Embryonic facial prominence (tissue), 1 donor: ENCODE results near the gene CCDC9B.
A peak's percentile ranks its signal among the peaks of the same experiment; 100 is the strongest.

Experiments used
- DNase-seq: peaks from one replicate; pipeline ENCODE4 v3.0.0-alpha.2; 2016; ENCODE audit errors: extremely low spot score

Gene CCDC9B

GRCh38 chr15:40331026-40331425 is 9.7 kb downstream of the CCDC9B start:
- no peak for DNase-seq

GRCh38 chr15:40330368-40330836 is 10.3 kb downstream of the CCDC9B start:
- DNase-seq = no peak

- no peak for DNase-seq
Observed at GRCh38 chr15:40329804-40330203, 10.9 kb downstream of the CCDC9B start.

- no peak for DNase-seq
Observed at GRCh38 chr15:40328751-40329150, 12.0 kb downstream of the CCDC9B start.

GRCh38 chr15:40328176-40328575 is 12.6 kb downstream of the CCDC9B start:
- no peak for DNase-seq

GRCh38 chr15:40327457-40327856 is 13.3 kb downstream of the CCDC9B start:
- DNase-seq = no peak

GRCh38 chr15:40325700-40326099 is 15.0 kb downstream of the CCDC9B start:
- DNase-seq = no peak

GRCh38 chr15:40325188-40325587 is 15.6 kb downstream of the CCDC9B start:
- no peak for DNase-seq

GRCh38 chr15:40323953-40324937 is 16.5 kb downstream of the CCDC9B start:
- no peak for DNase-seq

- peak; percentile 93 for DNase-seq
Observed at GRCh38 chr15:40323239-40323952, 17.3 kb downstream of the CCDC9B start, which contains the start of gene INAFM2. Gene INAFM2 (plus strand): TSS chr15:40323692. CDS start chr15:40324056, 364 bp downstream.

- no peak for DNase-seq
Observed at GRCh38 chr15:40322531-40323238, 18.1 kb downstream of the CCDC9B start.

- DNase-seq = peak; percentile 59
Observed at GRCh38 chr15:40320931-40321371, 19.8 kb downstream of the CCDC9B start.

- no peak for DNase-seq
Observed at GRCh38 chr15:40320409-40320808, 20.3 kb downstream of the CCDC9B start.

GRCh38 chr15:40317580-40317979 is 23.2 kb downstream of the CCDC9B start:
- no peak for DNase-seq

GRCh38 chr15:40316931-40317330 is 23.8 kb downstream of the CCDC9B start:
- no peak for DNase-seq

GRCh38 chr15:40314723-40315276 is 25.9 kb downstream of the CCDC9B start:
- no peak for DNase-seq

GRCh38 chr15:40313531-40314398 is 27.0 kb downstream of the CCDC9B start:
- no peak for DNase-seq

- DNase-seq = no peak
Observed at GRCh38 chr15:40312370-40313158, 28.2 kb downstream of the CCDC9B start.

- no peak for DNase-seq
Observed at GRCh38 chr15:40310993-40311392, 29.7 kb downstream of the CCDC9B start.
